ENCODE results near the gene SEC14L3. TPM values are rescaled to one million over a fixed set of nuclear protein-coding genes. Genes with fewer than 3 reads are reported as not detected.
"Not testable (repeated sequence)": the region's sequence is repeated elsewhere in the genome, so short reads cannot be mapped to it uniquely, and the experiment has no call there.

The SEC14L3 gene
- total RNA-seq, 1 experiment from 2014 or later, result not detected

GRCh38 chr22:30486661-30487115 lies 14.9 kb upstream of the SEC14L3 start:
- no peak for DNase-seq (ENCODE audit: low read depth)

- DNase-seq (ENCODE audit: low read depth), result no peak
Measured at GRCh38 chr22:30486118-30486517, 14.3 kb upstream of the SEC14L3 start.

DNA sequence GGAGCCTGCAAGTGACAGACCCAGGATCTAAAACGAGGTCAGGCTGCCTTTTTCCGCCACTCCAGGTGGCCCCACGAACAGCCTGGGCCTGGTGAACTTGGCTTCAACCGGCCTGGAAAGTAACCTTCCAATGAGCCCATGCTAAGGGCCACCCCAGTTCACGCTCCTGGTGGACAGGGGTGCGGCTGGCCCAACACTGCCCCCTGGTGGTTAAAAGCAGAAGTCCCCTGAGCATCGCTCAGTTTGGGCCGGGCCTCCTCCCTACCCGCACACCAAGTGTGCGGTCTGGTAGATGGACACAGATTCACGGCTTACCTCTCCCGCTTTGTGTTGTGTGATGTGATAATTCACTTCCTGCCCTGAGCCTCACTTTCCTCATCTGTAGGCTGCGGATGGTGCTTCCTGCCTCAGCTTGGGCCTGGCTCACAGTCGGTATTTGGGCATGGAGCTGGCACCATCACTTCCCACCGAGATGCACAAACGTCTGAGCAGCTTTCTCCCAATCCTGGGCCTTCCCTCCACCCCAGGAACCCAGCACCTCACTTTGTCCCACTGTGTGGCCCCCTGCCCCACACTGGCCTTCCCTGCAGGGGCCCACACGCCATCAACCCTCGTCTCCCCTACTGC lies 13.7 kb upstream of the SEC14L3 start:
- peak; percentile 67 for DNase-seq (ENCODE audit: low read depth)

DNA sequence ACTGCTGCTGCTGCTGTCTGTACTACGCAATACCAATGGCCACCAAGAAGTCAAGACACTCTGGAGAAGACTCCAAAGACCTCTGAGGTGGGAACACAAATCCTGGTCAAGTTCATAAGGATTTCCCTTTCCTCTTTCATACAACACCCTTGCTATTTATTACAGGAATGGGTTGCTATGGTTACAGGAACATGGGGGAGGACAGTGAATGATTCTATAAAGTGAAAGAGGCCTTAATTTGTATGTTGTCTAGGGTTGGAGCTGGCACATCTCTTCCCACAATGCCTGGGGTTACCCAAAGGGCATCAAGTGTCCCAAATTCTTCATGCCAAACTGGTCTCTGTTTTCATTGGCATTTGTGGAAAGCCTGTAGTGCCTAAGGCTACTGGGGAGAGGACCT lies 11.4 kb upstream of the SEC14L3 start:
- no peak for DNase-seq (ENCODE audit: low read depth)

DNA sequence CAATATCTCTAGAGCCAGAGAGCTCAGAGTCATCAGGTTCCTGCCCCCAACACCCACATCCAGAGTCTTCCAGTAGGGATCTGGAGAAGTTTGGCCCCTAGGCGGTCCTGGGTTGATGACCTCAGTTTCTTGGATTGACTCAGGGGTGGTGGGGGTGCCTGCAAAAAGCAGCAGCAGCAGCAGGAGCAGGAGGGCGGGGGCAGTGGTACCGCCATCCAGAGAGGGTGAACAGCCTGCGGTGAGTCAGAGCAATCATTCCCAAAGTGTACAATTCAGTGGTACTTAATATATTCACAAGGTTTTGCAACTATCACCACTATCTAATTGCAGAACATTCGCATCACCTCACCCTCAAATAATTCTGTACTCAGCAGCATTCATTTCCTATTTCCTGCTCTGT lies 9.9 kb upstream of the SEC14L3 start:
- DNase-seq (ENCODE audit: low read depth), result peak; percentile 11

DNA sequence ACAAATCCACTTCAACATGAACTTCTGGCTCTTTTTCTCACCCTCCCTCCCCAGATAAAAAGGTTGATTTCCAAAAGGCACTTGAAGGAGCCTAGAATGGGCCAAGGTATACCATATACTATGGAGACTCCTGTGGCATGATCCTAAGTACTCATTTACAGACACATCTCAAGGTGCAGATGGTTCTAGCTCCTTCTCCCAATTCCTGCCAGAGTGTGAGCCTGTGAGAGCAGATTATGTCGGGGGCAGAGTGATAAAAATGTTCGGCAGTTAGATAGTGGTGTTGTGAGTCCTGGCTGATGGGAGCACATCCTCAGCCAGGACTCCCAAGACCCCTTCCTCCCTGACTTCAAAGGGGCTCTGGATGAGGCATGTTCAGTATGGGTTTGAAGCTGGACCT lies 8.2 kb upstream of the SEC14L3 start:
- DNase-seq (ENCODE audit: low read depth), result no peak

DNA sequence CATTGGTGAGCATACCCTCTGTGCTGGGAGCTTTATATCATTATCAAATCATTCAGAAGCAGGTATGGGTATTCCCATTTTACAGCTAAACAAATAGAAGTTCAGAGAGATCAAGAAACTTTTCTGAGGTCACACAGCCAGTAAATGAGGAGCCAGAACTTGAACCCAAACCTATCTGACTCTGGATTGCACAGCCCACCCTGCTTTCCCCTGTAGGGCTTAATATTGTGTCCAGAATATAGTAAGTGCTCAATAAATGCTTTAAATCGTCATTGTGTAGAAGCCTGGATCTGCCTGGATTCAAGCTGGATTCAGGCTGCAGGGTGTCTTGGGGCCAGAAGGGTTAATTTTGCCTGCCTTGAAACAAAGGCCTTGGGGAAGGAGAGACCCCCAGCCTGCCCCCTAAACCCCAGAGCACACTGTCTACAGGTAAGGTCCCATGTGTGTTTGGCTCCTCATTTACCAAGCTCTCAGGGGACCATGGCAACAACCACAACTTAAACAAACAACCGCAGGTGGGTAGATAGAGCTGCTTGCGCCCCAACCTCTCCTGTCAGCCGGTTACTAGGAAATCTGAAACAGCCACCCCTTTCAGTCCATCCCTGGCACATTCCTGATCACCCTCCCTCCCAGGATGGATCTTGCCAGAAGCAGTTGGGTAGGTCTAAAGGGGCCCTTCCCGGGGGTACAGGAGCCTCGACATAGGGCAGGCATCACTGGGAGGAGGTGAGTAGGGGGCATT lies 3.0 kb upstream of the SEC14L3 start:
- no peak for DNase-seq (ENCODE audit: low read depth)

GRCh38 chr22:30474121-30474520 lies 2.3 kb upstream of the SEC14L3 start:
- no peak for DNase-seq (ENCODE audit: low read depth)

GRCh38 chr22:30472994-30473720 lies 1.3 kb upstream of the SEC14L3 start:
- no peak for DNase-seq (ENCODE audit: low read depth)

DNA sequence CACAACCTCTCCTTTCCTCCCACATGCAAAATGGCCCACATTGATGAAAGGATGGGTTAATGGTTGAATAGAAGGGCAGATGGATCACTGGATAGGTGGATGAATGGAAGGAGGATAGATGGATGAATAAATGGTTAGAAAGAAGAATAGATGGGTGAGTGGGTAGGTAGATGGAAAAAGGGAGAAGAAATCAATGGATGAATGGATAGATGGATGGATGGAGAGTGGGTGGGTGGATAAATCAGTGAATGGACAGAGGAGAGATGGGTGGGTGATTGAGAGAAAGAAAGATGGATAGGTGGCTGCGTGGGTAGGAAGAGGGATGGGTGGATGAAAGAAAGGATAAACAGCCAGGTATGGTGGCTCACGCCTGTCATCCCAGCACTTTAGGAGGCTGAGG lies 1.2 kb downstream of the SEC14L3 start:
- DNase-seq (ENCODE audit: low read depth), result no peak

DNA sequence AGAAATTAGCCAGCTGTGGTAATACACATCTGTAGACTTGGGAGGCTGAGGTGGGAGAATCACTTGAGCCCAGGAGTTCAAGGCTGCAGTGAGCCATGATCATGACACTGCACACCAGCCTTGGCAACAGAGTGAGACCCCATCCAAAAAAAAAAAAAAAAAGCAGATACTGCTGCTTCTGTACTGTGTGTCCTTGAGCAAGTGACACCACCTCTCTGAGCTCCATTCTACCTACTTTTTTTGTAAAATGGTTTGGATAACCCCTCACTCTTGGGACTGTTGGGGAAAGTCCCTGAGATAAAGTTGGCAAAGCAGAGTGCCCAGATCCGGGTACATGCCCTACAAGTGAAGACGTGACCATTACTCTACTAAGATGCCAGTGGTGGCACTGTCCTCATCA lies 2.7 kb downstream of the SEC14L3 start:
- DNase-seq (ENCODE audit: low read depth), result no peak

DNA sequence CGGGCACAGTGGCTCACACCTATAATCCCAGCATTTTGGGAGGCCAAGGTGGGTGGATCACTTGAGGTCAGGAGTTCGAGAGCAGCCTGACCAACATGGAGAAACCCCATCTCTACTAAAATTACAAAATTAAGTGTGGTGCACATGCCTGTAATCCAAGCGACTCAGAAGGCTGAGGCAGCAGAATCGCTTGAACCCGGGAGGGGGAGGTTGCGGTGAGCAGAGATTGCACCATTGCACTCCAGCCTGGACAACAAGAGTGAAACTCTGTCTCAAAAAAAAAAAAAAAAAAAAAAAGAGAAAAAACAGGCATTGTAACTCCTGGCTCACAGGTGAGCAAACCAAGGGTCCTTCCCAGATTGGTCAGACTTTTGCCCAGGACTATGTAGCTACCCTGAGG lies 11.3 kb downstream of the SEC14L3 start:
- DNase-seq (ENCODE audit: low read depth), result not testable (repeated sequence)

DNA sequence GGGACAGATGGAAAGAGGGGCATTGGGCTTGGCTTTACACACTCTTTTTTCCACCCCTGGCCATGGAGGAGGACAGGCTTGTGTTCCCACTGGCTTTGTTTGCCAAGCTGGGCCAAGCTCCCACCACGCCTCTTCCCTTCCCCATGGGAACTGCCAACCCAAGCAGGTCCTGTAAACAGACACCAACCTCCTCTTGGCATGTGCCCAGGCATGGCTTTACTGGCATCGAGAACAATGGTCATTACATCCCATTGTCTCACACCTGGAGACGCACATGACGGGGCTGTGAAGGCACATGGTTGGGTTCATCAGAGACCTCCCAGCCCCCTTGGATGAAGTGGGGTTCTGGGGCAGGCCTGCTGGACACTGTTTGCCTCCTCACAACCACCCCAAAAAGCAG lies 11.7 kb downstream of the SEC14L3 start:
- no peak for DNase-seq (ENCODE audit: low read depth)

GRCh38 chr22:30459181-30460052 lies 12.4 kb downstream of the SEC14L3 start:
- no peak for DNase-seq (ENCODE audit: low read depth)

DNA sequence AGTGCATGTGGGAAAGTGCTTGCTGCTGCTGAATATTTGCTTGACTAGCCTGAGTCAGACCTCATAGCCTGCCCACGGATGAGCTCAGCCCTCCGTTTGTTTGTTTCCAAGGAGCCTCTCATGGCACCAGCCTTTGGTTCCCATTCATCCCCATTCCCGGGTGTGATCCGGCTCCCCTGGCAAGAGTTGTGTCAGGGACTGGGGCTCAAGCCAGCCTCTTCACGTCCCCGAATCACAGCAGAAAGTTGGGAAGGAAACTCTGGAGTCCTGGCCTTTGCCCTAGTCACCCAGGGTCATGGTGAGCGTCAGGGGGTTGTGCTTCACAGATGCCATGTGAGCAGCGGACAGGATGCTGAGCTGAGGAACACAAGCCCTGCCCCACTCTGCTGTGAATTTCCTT lies 13.8 kb downstream of the SEC14L3 start:
- no peak for DNase-seq (ENCODE audit: low read depth)

DNA sequence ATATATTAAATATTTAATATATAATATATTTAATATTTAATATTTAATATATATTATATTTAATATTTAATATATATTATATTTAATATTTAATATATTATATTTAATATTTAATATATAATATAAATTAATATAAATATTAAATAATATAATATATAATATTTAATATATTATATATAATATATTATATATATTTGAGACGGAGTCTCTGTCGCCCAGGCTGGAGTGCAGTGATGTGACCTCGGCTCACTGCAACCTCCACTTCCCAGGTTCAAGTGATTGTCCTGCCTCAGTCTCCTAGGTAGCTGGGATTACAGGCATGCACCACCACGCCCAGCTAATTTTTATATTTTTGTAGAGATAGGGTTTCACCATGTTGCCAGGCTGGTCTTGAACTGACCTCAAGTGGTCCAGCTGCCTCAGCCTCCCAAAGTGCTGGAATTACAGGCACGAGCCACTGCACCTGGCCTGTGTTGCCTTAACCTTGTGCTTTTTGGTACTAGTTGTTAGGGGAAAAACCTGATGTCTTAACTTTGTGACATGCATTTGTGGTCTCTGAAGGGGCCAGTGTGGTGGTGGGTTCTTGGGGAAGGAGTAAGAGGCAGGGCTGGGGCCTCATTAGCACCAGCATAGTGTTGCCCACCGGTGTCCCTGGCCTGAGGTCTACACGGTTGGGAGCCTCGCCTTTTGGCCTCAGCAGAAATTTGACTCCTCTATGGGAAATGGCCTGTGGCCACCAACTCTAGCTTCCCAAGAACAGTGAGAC lies 16.6 kb downstream of the SEC14L3 start:
- no peak for DNase-seq (ENCODE audit: low read depth)

DNA sequence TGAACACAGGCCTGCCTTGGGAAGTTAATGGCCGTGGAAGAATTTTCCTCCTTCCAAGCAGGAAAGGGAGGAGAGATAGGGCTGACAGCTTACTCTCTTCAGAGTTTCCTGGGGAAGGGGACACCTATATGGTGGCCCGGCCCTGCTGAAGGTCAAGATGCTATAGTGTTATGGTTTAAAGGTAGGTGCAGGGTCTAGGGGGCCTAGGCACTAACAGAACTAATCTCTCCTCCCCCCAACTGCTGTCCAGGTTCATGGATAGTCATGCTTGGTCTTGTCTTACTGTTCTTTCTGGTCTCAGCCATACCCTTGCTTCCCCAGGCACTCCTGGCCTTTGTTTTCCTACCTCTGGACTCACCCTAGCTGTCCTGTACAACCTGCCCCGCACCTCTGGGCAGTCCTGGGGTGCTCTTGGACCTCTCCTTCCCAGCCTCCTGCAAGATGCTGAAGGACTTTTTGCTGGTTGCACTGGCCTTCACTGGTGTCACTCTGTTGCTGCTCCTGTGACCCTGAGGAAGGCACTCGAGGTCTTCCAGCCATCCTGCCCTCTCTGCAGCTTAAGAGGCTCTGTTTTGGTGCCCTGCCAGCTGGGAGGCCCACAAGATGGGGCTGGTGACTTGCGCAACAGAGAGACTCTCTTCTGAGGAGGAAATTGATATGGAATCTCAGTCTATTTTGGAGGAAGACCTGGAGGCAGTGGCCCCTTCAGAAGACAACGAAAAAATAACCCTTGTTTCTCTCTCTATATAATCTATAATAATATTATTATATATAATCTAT lies 17.9 kb downstream of the SEC14L3 start:
- no peak for DNase-seq (ENCODE audit: low read depth)

- DNase-seq (ENCODE audit: low read depth), result no peak
Measured at GRCh38 chr22:30452861-30453260, 19.0 kb downstream of the SEC14L3 start.

- DNase-seq (ENCODE audit: low read depth), result not testable (repeated sequence)
Measured at GRCh38 chr22:30451488-30451887, 20.3 kb downstream of the SEC14L3 start.

DNA sequence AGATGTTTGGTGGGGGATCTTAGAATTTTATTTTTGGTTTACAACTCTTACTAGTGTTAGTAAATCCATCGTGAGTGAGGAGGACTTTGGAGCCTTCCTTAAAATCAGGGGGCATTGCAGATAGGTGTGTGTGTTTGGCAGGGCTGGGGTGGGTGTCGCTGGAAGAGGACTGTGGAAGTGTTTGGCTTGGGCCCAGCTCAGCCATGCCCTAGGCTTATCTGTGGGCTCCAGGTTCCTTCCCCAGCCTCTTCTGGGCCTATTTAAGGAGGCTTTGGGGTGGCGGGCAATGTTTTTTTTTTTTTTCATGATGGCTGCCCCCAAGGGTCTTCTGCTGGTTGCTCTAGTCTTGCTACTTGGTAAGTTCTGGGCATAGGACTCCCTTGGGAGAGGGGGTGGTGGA lies 24.2 kb downstream of the SEC14L3 start:
- DNase-seq (ENCODE audit: low read depth), result no peak
